ENCODE results near the gene FAM98C.

DNA sequence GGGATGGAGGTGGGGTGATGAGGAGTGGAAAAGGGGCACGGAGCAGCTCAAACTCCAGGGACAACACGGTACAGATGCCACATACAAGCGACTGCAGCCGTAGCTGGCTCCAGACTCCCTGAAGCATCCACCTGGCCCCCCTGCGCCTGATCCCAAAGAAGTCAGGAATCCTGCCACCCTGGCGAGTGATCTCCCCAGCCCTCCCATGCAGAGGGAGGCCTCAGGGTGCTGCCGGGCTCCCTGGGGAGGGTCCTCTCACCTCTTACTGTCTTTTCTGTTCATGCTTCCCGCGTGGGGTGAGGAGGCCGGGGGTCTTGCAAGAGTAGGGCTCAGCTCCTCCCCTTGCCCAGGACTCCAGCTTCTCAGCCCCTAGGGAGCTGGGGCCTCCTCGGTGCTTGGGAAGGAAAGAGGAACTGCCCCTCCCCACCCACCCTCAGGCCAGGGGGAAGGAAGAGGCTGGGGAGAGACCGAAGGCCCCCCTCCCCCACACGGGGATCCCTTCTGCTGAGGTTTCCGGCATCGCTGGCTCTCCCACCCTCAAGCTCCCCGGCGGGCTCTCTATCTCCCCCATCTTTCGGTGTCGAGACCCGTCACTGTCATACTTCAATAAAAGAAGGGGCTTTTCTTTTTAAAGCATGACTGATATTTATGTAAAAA lies 23.0 kb downstream of the FAM98C start, which contains the start of gene RASGRP4:
- TF ChIP-seq, protein P1, sequence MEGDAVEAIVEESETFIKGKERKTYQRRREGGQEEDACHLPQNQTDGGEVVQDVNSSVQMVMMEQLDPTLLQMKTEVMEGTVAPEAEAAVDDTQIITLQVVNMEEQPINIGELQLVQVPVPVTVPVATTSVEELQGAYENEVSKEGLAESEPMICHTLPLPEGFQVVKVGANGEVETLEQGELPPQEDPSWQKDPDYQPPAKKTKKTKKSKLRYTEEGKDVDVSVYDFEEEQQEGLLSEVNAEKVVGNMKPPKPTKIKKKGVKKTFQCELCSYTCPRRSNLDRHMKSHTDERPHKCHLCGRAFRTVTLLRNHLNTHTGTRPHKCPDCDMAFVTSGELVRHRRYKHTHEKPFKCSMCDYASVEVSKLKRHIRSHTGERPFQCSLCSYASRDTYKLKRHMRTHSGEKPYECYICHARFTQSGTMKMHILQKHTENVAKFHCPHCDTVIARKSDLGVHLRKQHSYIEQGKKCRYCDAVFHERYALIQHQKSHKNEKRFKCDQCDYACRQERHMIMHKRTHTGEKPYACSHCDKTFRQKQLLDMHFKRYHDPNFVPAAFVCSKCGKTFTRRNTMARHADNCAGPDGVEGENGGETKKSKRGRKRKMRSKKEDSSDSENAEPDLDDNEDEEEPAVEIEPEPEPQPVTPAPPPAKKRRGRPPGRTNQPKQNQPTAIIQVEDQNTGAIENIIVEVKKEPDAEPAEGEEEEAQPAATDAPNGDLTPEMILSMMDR (IDR thresholded peaks at IDR 0.05), result no peak
- TF ChIP-seq POLR2A (IDR thresholded peaks at IDR 0.05), result no peak

All from thyroid gland (tissue), 4 donors.